Measurements from ENCODE around the gene CDH4.
"Not testable (repeated sequence)": the region's sequence is repeated elsewhere in the genome, so short reads cannot be mapped to it uniquely, and the experiment has no call there.

The CDH4 gene

DNA sequence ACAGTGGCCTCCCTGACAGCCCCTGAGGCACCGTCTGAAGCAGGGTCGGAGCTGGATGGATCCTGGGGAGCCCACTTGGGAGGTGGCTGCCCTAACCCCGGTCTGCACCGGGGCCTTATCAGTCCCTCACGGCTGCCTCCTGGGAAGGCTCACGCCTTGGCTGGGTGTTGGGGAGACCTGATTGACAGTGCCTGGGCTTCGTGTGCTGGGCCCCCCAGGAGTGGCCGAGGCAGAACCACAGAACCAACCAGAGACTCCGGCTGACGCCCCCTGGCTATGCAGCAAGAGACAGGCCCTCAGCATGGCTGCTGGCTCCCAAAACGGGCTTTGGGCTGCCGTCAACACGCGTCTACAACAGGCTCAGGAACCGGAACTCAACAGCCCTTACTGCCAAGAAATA is 594.0 kb downstream of the CDH4 start:
- DNase-seq (ENCODE audit: low read depth), result no peak

DNA sequence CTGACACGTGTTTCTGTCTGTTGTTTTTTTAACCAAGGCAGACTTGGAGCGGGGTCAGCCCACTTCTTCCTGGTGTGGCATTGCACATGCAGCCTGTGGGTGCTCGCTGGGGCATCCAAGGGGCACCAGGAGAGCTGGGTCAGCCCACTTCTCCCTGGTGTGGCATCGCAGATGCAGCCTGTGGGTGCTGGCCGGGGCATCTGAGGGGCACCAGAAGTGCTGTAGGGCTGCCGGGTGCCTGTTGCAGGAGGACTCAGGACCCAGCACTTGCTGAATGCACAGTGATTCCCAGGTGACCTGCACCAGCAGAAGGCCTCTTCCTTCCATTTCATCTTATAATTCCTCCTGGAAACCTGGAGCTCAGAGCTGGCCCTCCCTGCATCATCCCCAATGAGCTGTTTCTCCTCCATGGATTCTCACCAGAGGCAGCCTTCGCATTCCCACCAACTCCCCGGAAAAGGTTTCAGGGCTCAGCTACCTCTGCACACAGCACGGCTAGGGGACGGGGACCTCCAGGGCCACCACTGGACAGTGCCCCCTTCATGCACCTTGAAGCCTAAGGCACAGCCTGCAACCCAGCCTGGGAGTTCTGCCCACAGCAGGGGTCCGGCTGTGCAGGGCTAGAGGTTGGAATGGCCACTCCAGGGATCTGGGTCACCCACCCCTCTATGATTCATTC is 594.8 kb downstream of the CDH4 start:
- DNase-seq (ENCODE audit: low read depth), result no peak

DNA sequence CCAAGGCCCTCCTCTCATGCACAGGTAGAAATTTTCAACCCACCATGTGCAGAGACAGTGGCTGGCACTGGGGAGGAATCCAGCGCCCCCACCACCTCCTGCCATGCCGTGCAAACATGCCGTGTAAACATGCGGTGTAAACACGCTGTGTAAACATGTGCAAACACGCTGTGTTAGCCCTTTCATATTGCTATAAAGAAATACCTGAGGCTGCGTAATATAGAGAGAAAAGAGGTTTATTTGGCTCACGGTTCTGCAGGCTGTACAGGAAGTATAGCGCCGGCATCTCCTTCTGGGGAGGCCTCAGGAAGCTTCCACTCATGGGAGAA is 595.3 kb downstream of the CDH4 start:
- DNase-seq (ENCODE audit: low read depth), result no peak

DNA sequence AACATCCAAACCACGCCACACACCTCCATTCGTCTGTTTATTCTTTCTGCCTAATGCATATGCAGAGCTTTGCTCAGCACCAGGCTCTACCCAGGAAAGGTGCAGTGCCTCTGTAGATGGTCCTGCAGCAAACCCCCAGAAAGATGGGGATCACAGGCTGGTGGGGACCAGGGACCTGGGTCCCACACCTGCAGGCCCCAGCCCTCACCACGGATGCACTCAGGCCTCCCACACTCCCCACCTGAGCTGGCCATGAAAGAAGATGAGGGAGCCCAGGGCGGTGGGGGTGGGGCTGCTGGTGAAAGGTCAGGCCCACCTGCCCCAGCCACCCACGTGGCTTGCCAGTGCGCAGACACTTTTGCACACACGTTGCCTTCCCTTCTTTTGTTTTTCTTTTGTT is 595.9 kb downstream of the CDH4 start:
- DNase-seq (ENCODE audit: low read depth), result no peak

DNA sequence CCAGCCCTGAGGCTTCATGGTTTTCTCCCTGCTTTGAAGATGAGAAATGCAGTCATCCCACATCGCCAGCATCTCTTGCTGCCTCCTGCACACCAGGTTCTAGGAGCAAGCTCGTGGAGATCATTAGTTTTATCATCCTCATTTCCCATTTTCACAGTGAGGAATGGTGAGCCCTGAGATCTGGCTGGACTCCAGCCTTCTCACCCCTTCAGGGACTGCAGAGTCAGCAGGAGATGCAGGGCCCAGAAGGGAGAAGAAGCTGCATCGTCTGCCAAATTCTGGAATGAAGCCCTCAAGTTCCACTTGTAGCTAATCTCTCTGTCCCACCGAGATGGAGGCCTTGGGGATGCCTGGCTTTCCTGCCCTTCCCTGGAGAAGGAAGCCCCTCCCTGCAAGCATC is 596.8 kb downstream of the CDH4 start:
- no peak for DNase-seq (ENCODE audit: low read depth)

DNA sequence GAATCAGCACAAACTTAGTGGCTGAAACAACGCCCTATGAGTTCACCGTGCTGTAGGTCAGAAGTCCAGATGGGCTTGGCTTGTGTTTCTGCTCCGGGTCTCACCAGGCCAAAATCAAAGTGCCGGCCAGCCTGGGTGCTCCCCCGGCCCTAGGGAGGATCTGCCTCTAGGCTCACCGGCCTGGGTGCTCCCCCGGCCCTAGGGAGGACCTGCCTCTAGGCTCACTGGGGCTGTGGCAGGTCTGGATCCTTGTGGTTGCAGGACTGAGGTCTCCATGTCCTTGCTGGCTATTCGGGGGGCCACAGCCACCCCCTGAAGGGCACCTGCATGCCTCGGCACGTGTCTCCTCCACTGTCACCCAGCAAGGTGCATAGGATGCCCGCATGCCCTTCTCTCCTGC is 597.3 kb downstream of the CDH4 start:
- no peak for DNase-seq (ENCODE audit: low read depth)

DNA sequence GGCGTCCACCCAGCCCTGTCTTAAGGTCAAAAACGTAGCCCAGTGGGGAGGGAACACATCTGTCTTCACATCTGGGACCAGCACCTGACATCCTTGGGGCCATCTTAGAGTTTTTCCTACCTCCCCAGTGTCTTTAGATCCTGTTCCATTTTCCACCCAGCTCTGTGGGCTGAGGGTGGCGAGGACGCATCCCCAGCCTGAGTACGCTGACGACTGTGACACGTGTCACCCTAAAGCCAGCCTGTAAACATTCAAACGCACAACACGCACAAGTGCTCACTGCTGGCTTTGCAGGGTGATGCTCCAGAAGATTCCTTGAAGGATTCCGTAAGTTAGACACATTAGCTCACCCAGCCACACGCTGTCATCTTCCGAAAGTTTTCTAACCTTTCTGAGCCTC is 597.8 kb downstream of the CDH4 start:
- no peak for DNase-seq (ENCODE audit: low read depth)

DNA sequence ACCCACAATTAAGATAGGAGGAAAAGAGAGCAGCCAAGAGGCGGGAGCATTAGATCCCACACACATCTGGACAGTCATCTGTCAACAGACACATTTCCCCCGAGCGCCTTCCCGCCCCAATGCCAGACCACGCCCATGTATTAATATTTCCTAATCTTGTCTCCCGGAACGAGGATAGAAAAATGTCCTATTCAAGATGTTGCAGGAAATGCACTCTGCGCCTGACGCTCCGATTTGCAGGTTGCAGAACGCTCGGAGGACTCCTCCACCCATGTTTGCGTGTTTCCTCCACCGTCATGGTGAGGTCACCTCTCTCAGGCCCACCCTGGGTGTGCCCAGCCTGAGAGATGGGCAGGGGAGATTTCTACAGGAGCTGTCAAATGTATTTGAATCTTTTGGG is 598.4 kb downstream of the CDH4 start:
- no peak for DNase-seq (ENCODE audit: low read depth)

DNA sequence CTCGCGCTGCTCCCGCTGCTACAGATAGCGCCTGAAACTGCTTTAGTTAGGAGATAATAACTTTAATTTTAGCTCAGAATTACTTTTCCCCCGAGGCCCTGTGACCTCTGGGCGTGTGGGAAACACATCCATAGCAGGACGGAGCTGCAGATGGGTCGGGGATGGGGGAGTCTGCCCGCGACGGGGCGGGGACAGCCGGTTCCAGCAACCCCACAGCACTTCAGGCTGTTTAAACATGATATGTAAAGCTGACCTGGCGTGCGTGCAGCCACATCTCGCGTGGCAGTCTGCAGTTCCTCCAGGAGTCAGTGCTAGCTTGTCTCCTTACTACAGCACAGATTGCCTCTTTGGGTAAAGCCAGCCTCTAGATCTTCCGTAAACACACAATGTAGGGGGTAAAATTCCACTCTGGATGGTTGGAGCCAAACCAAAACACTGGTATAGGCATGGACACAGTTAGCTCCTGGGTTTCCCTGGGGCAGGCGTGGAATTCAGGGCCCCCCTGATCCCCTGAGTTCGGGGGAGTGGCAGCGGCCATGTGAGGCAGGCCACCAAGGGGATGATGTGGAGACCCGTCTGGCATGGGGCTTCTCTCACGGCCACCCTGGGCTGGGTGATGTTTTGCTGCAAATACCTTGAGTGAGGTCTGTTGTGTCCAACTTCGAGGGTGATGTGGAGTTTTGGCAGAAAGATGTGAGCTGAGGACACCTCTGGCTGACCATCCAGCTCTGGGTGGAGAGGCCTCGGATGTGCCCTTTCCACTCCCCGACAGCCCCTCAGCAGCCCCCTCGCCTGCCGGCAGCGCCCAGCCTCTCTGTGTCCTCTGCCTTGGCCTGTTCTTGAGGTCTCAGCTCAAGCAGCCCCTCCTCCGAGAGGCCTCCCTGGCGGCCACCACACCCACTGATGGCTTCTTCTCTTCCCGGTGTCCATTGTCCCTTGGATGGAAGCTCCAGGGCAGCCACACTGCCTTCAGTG is 599.2 kb downstream of the CDH4 start:
- no peak for DNase-seq (ENCODE audit: low read depth)

DNA sequence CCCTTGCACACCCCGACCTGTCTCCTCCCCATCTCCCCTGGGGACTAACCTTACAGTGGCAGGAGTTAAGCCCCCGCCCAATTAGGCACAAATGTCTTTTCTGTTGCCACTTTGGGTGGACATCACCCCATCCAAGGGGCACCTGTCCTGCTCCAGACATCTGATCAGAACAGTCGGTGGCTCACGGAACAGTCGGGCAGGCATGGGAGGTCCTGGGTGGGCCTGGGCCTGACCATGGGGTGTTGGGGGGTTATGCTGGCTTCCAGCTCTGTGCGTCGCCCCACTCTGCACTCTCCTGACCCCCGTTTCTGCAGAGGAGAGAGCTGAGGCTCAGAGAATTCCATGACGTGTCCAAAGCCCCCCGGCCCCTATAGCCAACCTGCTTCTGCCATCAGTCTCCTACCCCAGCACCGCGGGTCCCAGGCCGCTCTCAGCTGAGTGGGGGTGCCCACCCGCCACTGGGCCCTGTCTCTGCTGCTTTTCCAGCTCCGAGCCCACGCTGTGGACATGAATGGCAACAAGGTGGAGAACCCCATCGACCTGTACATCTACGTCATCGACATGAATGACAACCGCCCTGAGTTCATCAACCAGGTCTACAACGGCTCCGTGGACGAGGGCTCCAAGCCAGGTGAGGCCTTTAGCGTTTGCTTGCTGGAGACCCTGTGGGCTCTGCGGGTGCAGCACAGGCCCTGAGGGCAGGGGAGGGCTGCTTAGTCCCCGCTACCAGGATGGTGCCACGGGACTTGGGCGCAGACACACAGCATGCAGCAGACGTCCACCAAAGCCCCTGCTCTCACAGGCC is 600.4 kb downstream of the CDH4 start:
- no peak for DNase-seq (ENCODE audit: low read depth)

DNA sequence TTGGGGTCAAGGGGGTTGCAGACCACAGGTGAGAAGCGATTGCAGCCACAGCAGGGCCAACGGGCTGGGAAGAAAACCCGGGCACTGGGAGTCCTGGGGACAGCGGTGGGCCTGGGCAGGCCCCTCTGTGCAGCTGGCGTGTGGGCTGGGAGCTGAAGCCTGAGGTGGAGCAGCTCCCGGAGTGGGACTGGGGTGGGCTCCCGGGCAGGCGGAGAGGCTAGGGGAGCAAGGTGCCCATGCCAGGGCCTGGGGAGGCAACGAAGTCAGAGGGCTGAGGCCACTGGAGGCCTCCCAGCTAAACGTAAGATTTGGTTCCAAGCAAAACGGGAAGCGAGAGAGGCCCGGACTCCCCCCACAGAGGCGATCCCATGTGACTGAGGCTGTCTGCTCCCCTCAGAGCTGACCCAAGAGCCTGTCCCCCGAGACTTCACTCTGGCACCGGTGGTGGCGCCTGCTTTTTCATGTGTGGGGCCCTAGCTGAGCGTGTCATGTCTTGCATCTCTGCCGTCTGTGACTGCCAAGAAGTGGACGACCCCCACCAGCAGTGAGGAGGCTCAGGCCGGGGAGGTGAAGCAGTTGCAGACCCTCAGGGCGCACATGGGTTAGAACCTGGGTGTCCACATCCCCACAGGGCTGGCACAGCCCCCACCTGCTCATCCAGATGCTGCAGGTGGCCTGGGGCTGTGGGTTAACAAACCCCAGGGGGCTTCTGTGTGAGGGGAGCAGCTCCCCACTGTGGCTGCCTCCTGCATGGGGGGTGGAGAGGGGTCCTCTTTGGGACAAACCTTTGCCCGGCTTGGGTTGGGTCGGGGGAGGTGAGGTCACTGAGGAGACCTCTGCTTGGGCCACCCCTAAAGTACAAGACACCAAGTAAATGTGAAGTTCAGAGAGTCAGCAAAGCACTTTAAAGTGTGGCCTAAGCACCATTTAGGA is 601.3 kb downstream of the CDH4 start:
- no peak for DNase-seq (ENCODE audit: low read depth)

DNA sequence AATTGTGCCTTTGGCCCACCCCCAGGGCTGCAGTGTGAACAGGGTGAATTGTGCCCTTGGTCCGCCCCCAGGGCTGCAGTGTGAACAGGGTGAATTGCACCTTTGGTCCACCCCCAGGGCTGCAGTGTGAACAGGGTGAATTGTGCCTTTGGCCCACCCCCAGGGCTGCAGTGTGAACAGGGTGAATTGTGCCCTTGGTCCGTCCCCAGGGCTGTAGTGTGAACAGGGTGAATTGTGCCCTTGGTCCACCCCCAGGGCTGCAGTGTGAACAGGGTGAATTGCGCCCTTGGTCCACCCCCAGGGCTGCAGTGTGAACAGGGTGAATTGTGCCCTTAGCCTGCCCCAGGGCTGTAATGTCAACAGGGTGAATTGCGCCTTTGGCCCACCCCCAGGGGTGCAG is 602.5 kb downstream of the CDH4 start:
- DNase-seq (ENCODE audit: low read depth), result not testable (repeated sequence)

DNA sequence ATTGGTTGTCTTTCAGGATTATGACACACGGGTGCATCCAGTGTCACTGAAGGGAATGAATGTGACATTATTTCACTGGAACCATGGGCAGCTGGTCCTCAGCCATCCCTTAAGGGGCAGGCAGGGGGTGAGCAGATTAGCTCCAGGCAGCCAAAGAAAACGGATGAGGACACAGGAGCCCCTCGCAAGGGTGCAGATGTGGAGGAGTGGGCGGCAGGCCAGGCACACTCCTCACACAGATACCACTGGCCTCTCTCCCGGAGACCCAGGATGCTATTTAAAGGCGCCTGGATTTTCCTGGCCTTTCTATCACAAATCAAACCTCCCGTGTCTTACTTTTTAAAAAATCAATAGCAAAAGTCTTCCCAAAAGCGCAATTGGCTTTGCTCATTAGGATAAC is 603.2 kb downstream of the CDH4 start:
- no peak for DNase-seq (ENCODE audit: low read depth)

DNA sequence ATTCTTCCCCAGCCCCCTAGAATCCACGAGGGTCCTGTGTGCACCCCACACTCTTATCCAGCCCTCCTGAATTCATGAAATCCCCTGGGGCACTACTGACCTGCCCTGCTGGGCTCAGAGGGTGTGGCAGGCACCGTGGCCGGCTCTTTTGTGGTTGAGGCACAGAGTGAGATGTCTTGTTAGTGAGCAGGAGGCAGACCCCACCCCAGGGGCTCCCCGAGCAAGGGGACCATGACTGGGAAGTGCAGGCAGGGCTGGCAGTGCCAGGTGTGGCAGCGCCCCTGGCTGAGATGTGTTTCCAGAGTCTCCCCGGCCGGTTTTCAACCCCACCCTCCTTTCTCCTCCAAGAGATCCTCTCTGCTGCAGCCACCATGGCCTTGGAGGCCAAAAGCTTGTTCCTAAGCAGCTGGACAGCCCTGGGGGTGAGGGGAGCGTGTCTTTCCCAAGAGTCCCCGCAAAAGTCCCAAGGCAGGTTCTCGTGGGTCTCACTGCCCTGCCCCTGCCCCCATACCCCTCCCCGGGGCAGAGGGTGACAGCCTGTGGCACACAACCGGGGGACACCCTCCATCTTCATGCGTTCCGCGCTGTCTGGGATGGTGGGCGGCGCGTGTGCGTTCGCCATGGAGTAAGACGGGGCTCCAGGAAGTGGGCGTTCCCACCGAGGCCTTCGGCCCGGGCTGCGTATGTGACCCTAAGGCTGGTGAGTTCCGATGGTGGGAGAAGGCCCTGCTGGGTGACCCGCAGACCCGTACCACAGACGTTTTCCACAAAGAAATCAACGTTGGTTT is 604.8 kb downstream of the CDH4 start:
- no peak for DNase-seq (ENCODE audit: low read depth)

DNA sequence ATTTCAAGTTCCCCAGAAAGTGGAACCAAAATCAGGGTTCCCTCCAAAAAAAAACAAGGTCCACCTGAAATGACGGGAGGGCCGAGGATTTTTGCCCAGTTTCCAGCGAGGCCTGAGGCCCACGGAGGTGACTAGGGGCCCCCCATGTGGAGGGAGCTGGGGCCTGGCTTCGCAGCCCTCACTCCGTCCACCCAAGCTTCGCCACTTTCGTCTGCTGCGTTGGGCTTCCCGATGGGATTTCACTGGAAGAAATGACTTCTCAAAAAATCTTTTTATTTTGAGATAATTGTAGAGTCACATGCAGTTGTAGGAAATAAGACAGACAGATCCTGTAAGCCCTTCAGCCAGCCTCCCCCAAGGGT is 605.3 kb downstream of the CDH4 start:
- no peak for DNase-seq (ENCODE audit: low read depth)

DNA sequence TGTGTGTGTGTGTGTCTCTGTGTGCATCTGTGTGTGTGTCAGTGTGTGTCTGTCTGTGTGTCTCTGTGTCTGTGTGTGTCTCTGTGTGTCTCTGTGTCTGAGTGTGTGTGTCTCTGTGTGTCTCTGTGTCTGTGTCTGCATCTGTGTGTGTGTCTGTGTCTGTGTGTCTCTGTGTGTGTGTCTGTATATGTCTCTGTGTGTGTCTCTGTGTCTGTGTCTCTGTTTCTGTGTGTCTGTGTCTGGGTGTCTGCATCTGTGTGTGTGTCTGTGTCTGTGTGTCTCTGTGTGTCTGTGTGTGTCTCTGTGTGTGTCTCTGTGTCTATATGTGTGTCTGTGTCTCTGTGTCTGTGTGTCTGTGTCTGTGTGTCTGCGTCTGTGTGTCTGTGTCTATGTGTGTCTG is 605.8 kb downstream of the CDH4 start:
- no peak for DNase-seq (ENCODE audit: low read depth)

DNA sequence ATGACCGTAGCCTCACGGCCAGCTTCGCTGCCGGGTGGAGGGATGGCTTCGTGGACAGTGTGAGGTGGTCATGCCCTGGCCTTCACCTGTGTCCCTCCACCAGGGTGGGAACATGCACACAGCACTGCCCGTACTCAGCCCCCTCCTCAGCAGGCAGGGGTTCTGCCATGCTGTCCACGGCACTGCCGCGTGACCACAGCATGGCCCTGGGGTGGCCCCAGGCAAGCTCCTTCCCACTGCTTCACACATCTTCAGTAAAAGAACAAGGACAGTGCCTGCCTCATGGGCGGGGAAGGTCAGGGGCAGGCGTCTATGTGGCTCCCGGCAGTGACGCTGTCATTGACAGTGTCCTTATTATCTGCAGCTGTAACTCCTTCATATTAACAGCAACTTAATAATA is 607.7 kb downstream of the CDH4 start:
- DNase-seq (ENCODE audit: low read depth), result no peak

DNA sequence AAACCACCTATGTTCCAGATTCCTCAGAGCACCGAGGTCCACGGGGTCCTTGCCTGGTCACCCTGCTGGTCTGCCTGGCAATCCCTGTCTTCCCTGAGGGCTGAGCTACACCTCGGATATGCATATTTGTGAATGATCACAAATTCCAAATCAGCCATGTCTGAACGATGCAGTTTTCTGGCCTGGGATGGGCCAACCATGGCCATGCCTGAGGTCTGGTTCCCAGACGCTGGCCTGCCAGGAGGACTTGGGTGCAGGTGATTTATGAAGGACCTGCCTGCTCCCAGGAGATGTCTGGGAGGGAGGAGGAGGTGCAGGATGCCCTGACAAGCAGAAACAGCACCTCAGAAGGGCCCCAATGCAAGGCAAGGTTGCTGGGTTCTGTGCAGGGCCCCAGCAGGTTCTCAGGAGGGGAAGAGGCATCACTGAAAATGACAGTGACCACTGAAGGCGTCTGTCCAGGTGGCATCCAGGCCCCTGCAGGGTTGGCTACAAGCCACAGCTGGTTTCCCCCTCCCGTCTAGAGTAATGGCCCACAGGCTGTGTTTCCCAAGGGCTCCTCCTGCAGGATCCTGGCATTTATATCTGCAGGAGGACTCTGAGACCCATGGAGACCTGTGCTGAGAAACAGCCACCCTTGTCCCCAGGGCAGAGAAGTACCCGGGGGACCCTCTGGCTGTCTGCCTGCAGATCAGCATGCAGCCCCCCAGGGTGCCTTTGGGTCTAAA is 608.4 kb downstream of the CDH4 start:
- DNase-seq (ENCODE audit: low read depth), result no peak

DNA sequence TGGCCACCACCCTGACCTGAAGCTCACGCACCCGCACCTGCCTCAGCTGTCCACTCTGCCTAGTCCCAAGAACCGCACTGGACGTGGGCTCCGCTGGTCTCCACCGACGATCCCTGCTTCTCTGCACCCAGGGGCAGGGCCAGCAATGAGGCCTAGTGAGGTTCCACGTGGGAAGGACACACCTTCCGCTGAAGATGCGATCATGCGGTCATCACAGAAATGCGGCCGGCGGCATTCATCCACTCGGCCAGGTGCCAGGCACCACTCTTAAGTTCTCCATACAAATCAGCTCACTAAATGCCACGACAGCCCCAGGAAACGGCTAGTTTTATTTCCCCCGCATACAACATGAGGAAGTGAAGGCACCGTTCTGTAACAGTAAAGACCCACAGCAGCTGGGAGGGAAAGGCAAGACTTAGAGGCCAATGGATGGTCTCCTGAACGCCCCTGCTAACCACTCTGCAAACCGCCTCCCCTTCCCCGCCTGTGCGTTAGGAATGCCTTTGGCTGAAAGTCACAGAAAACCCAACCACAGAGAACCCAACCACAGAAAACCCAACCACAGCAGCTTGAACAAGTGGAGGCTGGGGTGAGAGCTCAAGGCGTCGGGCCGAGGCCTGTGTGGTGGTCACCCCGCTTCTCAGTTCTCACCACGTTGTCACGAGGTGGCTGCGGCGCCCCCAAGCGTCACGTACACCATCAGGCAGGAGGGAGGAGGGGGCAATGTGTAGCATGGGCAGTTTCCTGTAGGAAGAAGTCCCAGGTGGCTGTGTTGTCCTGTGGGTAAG is 609.2 kb downstream of the CDH4 start:
- DNase-seq (ENCODE audit: low read depth), result no peak

All from fibroblast of the conjunctiva (primary cell).